ENCODE measurements around the gene FAM234B.

DNA sequence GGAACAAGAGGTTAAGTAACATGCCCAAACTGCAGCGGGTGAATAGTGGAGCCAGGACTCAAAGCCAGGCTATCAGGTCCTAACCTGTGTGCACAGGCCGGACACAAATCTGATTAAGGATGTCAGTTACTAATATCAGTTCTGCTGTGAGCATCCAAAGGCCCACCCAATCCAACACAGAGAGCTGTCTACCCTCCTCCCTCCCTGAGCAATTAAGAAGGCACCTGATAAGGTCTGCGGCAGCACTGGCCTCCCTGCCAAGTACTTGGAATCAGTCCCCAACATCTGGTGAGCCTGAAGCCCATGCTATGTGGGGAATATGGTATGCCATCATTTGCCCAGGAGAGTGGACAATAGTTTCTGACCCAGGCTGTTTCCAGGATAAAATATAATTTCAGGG, 48.0 kb upstream of the FAM234B start:
- TF ChIP-seq, protein P1, sequence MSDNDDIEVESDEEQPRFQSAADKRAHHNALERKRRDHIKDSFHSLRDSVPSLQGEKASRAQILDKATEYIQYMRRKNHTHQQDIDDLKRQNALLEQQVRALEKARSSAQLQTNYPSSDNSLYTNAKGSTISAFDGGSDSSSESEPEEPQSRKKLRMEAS (IDR thresholded peaks at IDR 0.05; ENCODE audit: low read depth) = no peak
- TF ChIP-seq, protein P2, sequence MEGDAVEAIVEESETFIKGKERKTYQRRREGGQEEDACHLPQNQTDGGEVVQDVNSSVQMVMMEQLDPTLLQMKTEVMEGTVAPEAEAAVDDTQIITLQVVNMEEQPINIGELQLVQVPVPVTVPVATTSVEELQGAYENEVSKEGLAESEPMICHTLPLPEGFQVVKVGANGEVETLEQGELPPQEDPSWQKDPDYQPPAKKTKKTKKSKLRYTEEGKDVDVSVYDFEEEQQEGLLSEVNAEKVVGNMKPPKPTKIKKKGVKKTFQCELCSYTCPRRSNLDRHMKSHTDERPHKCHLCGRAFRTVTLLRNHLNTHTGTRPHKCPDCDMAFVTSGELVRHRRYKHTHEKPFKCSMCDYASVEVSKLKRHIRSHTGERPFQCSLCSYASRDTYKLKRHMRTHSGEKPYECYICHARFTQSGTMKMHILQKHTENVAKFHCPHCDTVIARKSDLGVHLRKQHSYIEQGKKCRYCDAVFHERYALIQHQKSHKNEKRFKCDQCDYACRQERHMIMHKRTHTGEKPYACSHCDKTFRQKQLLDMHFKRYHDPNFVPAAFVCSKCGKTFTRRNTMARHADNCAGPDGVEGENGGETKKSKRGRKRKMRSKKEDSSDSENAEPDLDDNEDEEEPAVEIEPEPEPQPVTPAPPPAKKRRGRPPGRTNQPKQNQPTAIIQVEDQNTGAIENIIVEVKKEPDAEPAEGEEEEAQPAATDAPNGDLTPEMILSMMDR (IDR thresholded peaks at IDR 0.05) = no peak
- no peak for TF ChIP-seq RAD21 (IDR thresholded peaks at IDR 0.05; ENCODE audit: low read length)
- TF ChIP-seq FOSL2 (IDR thresholded peaks at IDR 0.05; ENCODE audit: borderline replicate concordance, low read depth) = no peak
- no peak for TF ChIP-seq NFIC (IDR thresholded peaks at IDR 0.05; ENCODE audit: borderline replicate concordance)
- no peak for TF ChIP-seq EZH2phosphoT487 (IDR thresholded peaks at IDR 0.05; ENCODE audit: borderline replicate concordance, low read depth)
- no peak for TF ChIP-seq NRF1 (IDR thresholded peaks at IDR 0.05; ENCODE audit: low read depth, low read length)
- TF ChIP-seq SIN3A (IDR thresholded peaks at IDR 0.05; ENCODE audit: borderline replicate concordance, low read depth, low read length) = no peak
- TF ChIP-seq POLR2AphosphoS5 (IDR thresholded peaks at IDR 0.05; ENCODE audit: low read depth, low read length) = no peak
- TF ChIP-seq, protein P3, sequence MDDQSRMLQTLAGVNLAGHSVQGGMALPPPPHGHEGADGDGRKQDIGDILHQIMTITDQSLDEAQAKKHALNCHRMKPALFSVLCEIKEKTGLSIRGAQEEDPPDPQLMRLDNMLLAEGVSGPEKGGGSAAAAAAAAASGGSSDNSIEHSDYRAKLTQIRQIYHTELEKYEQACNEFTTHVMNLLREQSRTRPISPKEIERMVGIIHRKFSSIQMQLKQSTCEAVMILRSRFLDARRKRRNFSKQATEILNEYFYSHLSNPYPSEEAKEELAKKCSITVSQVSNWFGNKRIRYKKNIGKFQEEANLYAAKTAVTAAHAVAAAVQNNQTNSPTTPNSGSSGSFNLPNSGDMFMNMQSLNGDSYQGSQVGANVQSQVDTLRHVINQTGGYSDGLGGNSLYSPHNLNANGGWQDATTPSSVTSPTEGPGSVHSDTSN (IDR thresholded peaks at IDR 0.05) = no peak
- TF ChIP-seq EP300 (IDR thresholded peaks at IDR 0.05; ENCODE audit: borderline replicate concordance in 1 of 2, low read depth in 1 of 2, low read length in 1 of 2) = no peak
- no peak for TF ChIP-seq RFX5 (IDR thresholded peaks at IDR 0.05; ENCODE audit: low read length)
- TF ChIP-seq JUND (IDR thresholded peaks at IDR 0.05) = no peak

All from SK-N-SH (cell line).